ENCODE measurements around the gene KLK1. TPM values are rescaled to one million over a fixed set of nuclear protein-coding genes. Genes with fewer than 3 reads are reported as not detected.

The KLK1 gene
- total and polyA plus RNA-seq, 10 of the 15 experiments (the other 5 are each of a cell fraction or from before 2014, with no cell fraction given), result 3.4 to 27.5 (median 20.2) TPM

DNA sequence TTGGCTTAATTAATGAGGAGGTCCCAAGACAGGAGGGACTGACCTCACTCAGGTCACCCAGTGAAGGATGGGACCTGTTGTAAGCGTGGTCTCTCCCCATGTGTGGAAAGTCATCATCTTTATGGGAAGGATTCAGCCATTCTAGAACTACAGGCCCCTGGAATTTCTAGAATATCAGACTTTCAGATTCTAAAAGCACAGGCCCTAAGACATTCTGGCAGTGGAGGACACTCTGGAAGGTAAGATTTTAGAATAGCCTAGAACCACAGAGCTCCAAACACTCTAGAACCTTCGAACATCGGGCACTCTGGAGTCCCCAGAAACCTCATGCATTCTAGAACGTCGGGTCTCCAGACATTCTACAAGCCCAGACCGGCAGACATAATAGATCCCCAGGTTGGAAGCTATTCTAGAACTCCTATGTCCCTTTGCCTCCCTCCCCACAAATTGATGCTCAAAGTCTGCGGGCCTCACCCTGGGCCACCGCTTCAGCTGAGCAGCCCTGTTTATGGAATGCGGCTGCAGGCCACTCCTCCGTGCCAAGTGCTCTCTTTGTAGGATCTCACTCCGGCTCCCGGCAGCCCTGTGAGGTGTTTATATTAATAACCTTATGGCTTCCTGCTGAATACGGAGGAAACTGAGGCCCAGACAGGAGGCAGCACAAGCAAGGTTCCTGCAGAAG, 11.7 kb upstream of the KLK1 start:
- intact Hi-C loops (cut with micrococcal nuclease; ENCODE audit: unreplicated experiment), result loop anchor here (2.0 to 5.0 kb wide), 2 partner anchors 16 to 62 kb away; no protein-coding TSS in a partner anchor
- TSS peak; percentile 85 for BruUV-seq (replicated peaks)
- Histone ChIP-seq H3K9me3 (replicated peaks; ENCODE audit: control insufficient read depth, insufficient read depth, low read length) (no peaks in the 10 kb centered on the region), H3K4me1 (ENCODE audit: control insufficient read depth, insufficient read depth, low read length) (peaks cover 5% of the 10 kb centered on the region; the same call in 1 of the 2 replicates), H3K4me3 (peak overlapping the region; percentile 71), H3K27ac (ENCODE audit: control insufficient read depth, insufficient read depth) (no peak overlapping the region), H2AFZ (ENCODE audit: control insufficient read depth, low read depth, low read length) (peak overlapping the region; percentile 96), H3K4me2 (ENCODE audit: control insufficient read depth, insufficient read depth) (peak overlapping the region; percentile 97), H3K27me3 (replicated peaks in 1 of 2; ENCODE audit: control insufficient read depth in 2 of 2, insufficient read depth in 2 of 2, low read length in 1 of 2) (no peaks in the 10 kb centered on the region), H3K9ac (ENCODE audit: control insufficient read depth, insufficient read depth, low read length) (peak overlapping the region; percentile 63), H3K79me2 (ENCODE audit: control insufficient read depth, insufficient read depth, low read length) (no peaks in the 10 kb centered on the region), H3K36me3 (ENCODE audit: control insufficient read depth in 2 of 2, insufficient read depth in 2 of 2, low read length in 1 of 2) (no peaks in the 10 kb centered on the region), H4K20me1 (ENCODE audit: control insufficient read depth, insufficient read depth) (no peaks in the 10 kb centered on the region)
- ChIA-PET CTCF (interaction anchor here (0.8 to 1.8 kb wide), 4 partner anchors 15 to 87 kb away, joined by 3 to 6 read pairs (median 4); no protein-coding TSS in a partner anchor), SMC1A (ENCODE audit: uncharacterized antibody, unreplicated experiment) (interaction anchor here (0.9 to 1.0 kb wide), 2 partner anchors 86 to 87 kb away, joined by 3 to 4 read pairs; no protein-coding TSS in a partner anchor), RAD21 (ENCODE audit: unreplicated experiment) (interaction anchor here (0.9 kb wide), 1 partner anchor 53 kb away, joined by 3 read pairs; no protein-coding TSS in a partner anchor), POLR2A (interaction anchor here (0.6 to 0.9 kb wide), 2 partner anchors 15 to 1390 kb away, joined by 3 to 4 read pairs; no protein-coding TSS in a partner anchor)
- peak; percentile 10; the same call in 2 of the 3 replicates for ATAC-seq
- in situ Hi-C loops (cut with MboI), result no loop called here
- no peak for FAIRE-seq
- 42% methylated on average over 13 of the region's 13 CpGs for WGBS (ENCODE audit: insufficient coverage, insufficient replicate concordance, low lambda C conversion rate, missing lambda C conversion rate)
- DNase-seq (ENCODE audit: low read depth, low spot score), result no peak
- no peak for TF ChIP-seq NFIC (IDR thresholded peaks at IDR 0.05; ENCODE audit: low read depth, low read length)
- no peak for TF ChIP-seq ZSCAN29 (IDR thresholded peaks at IDR 0.05)

DNA sequence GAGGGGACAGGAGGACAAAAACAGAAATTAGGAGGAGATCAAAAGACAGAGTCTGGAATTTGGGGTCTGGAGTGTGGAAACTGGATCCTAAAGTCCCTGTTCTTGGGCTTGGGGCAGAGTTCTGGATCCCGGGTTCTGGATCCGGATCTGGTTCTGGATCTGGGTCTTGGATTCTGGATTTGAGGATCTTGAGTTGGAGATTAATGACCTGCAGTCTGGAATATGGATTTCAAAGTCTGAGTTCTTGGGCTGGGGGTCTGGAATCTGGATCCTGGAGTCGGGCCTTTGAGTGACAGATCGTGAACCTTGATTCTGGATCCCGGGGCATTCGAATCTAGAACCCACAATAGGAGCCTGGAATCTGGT, 10.2 kb upstream of the KLK1 start:
- no peaks in the 10 kb centered on the region for H3K9me3 ChIP-seq (replicated peaks; ENCODE audit: control insufficient read depth, insufficient read depth, low read length)
- H3K36me3 ChIP-seq (ENCODE audit: control insufficient read depth in 2 of 2, insufficient read depth in 2 of 2, low read length in 1 of 2), result no peaks in the 10 kb centered on the region
- no peak overlapping the region for H3K9ac ChIP-seq (ENCODE audit: control insufficient read depth, insufficient read depth, low read length)
- ATAC-seq (no peak), DNase-seq (ENCODE audit: low read depth, low spot score) (no peak), FAIRE-seq (no peak)
- no peak overlapping the region for H3K4me3 ChIP-seq
- SMC1A ChIA-PET (ENCODE audit: uncharacterized antibody, unreplicated experiment), result interaction anchor here (0.8 kb wide), 1 partner anchor 62 kb away, joined by 3 read pairs; no protein-coding TSS in a partner anchor
- intact Hi-C loops (cut with micrococcal nuclease; ENCODE audit: unreplicated experiment) (loop anchor here (2.0 kb wide), 1 partner anchor 15 kb away; no protein-coding TSS in a partner anchor), in situ Hi-C loops (cut with MboI) (no loop called here)
- BruUV-seq (replicated peaks), result no TSS peak
- H3K27me3 ChIP-seq (replicated peaks in 1 of 2; ENCODE audit: control insufficient read depth in 2 of 2, insufficient read depth in 2 of 2, low read length in 1 of 2), result no peaks in the 10 kb centered on the region
- RAD21 ChIA-PET (ENCODE audit: unreplicated experiment), result interaction anchor here (1.3 kb wide), 1 partner anchor 88 kb away, joined by 5 read pairs; no protein-coding TSS in a partner anchor
- POLR2A ChIA-PET, result no interaction called here
- no peak overlapping the region for H3K4me2 ChIP-seq (ENCODE audit: control insufficient read depth, insufficient read depth)
- H4K20me1 ChIP-seq (ENCODE audit: control insufficient read depth, insufficient read depth), result no peaks in the 10 kb centered on the region
- no peaks in the 10 kb centered on the region for H3K79me2 ChIP-seq (ENCODE audit: control insufficient read depth, insufficient read depth, low read length)
- 93% methylated on average over 6 of the region's 6 CpGs for WGBS (ENCODE audit: insufficient coverage, insufficient replicate concordance, low lambda C conversion rate, missing lambda C conversion rate)
- no peak overlapping the region for H2AFZ ChIP-seq (ENCODE audit: control insufficient read depth, low read depth, low read length)
- peaks cover 5% of the 10 kb centered on the region; the same call in 1 of the 2 replicates for H3K4me1 ChIP-seq (ENCODE audit: control insufficient read depth, insufficient read depth, low read length)
- CTCF ChIA-PET, result interaction anchor here (1.1 to 1.8 kb wide), 3 partner anchors 14 to 88 kb away, joined by 3 to 5 read pairs (median 3); no protein-coding TSS in a partner anchor
- no peak overlapping the region for H3K27ac ChIP-seq (ENCODE audit: control insufficient read depth, insufficient read depth)
- no peak for TF ChIP-seq SRF (IDR thresholded peaks at IDR 0.05; ENCODE audit: low read depth in 2 of 2, low read length in 2 of 2)
- TF ChIP-seq CEBPB (IDR thresholded peaks at IDR 0.05; ENCODE audit: borderline replicate concordance in 1 of 2, low read depth in 2 of 2, low read length in 2 of 2), result no peak
- TF ChIP-seq, protein P1, sequence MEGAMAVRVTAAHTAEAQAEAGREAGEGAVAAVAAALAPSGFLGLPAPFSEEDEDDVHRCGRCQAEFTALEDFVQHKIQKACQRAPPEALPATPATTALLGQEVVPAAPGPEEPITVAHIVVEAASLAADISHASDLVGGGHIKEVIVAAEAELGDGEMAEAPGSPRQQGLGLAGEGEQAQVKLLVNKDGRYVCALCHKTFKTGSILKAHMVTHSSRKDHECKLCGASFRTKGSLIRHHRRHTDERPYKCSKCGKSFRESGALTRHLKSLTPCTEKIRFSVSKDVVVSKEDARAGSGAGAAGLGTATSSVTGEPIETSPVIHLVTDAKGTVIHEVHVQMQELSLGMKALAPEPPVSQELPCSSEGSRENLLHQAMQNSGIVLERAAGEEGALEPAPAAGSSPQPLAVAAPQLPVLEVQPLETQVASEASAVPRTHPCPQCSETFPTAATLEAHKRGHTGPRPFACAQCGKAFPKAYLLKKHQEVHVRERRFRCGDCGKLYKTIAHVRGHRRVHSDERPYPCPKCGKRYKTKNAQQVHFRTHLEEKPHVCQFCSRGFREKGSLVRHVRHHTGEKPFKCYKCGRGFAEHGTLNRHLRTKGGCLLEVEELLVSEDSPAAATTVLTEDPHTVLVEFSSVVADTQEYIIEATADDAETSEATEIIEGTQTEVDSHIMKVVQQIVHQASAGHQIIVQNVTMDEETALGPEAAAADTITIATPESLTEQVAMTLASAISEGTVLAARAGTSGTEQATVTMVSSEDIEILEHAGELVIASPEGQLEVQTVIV (IDR thresholded peaks at IDR 0.05; ENCODE audit: borderline replicate concordance, partially characterized antibody), result no peak
- no peak for TF ChIP-seq MYB (IDR thresholded peaks at IDR 0.05; ENCODE audit: borderline replicate concordance, low read depth, low read length)
- TF ChIP-seq, protein P2, sequence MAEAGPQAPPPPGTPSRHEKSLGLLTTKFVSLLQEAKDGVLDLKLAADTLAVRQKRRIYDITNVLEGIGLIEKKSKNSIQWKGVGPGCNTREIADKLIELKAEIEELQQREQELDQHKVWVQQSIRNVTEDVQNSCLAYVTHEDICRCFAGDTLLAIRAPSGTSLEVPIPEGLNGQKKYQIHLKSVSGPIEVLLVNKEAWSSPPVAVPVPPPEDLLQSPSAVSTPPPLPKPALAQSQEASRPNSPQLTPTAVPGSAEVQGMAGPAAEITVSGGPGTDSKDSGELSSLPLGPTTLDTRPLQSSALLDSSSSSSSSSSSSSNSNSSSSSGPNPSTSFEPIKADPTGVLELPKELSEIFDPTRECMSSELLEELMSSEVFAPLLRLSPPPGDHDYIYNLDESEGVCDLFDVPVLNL (IDR thresholded peaks at IDR 0.05; ENCODE audit: low read depth, low read length), result no peak
- TF ChIP-seq BCL3 (IDR thresholded peaks at IDR 0.05; ENCODE audit: borderline replicate concordance, insufficient read depth, low read depth, low read length, poor library complexity, severe bottlenecking), result no peak
- no peak for TF ChIP-seq ZNF274 (IDR thresholded peaks at IDR 0.05; ENCODE audit: insufficient read depth, insufficient read length)
- no peak for TF ChIP-seq TAF1 (IDR thresholded peaks at IDR 0.05; ENCODE audit: borderline replicate concordance, low read depth, low read length)
